Erythroblast (primary cell): ENCODE results near the gene NOL7.
A peak's percentile ranks its signal among the peaks of the same experiment; 100 is the strongest.

ENCODE experiments used
- GATA1 ChIP-seq: IDR thresholded peaks from 2 replicates; pipeline ENCODE4 v1.6.1; 2011; ENCODE audit warnings: low read depth, mild to moderate bottlenecking, control low read depth, low read length, moderate library complexity
- POLR2A ChIP-seq: IDR thresholded peaks from 2 replicates; pipeline ENCODE4 v1.6.1; 2011; ENCODE audit warnings: mild to moderate bottlenecking, low read length

GRCh38 chr6:13614926-13615791, at the start of gene NOL7:
- peak; percentile 97 for TF ChIP-seq POLR2A
- no peak for TF ChIP-seq GATA1
